ENCODE results near the gene NF2. TPM values are rescaled to one million over a fixed set of nuclear protein-coding genes. Genes with fewer than 3 reads are reported as not detected.

NF2 gene
- total RNA-seq, 1 experiment from 2014 or later: 113 TPM

- Histone ChIP-seq H3K9ac (ENCODE audit: low read length) (no peak overlapping the region), H3K79me2 (ENCODE audit: low read length) (no peaks in the 10 kb centered on the region), H3K4me2 (ENCODE audit: low read length) (no peak overlapping the region), H3K4me3 (ENCODE audit: low read length) (no peak overlapping the region), H3F3A (ENCODE audit: low read length, unreplicated experiment) (no peaks in the 10 kb centered on the region), H4K20me1 (ENCODE audit: low read length) (no peaks in the 10 kb centered on the region), H2AFZ (ENCODE audit: low read length) (no peak overlapping the region), H3K36me3 (ENCODE audit: low read depth, low read length) (no peaks in the 10 kb centered on the region), H3K9me3 (ENCODE audit: low read length) (no peaks in the 10 kb centered on the region), H3K4me1 (ENCODE audit: insufficient read depth, low read length) (no peaks in the 10 kb centered on the region), H3K9me2 (replicated peaks; ENCODE audit: low read length) (no peaks in the 10 kb centered on the region), H3K27ac (ENCODE audit: low read length) (no peak overlapping the region), H3K27me3 (ENCODE audit: low read length) (no peaks in the 10 kb centered on the region)
- ChIA-PET CTCF (no interaction called here), POLR2A (ENCODE audit: unreplicated experiment) (no interaction called here)
- TF ChIP-seq EZH2 (IDR thresholded peaks at IDR 0.05; ENCODE audit: low read length, unreplicated experiment) (no peak), CTCF (conservative IDR thresholded peaks at IDR 0.05; ENCODE audit: low read depth, low read length) (no peak)
- no TSS peak for BruUV-seq (replicated peaks)
- DNase-seq (no peak), ATAC-seq (no peak)
- intact Hi-C loops (cut with micrococcal nuclease): no loop called here
Measured at GRCh38 chr22:29570912-29571549, 32.4 kb upstream of the NF2 start.

- H3K9me3 ChIP-seq (ENCODE audit: low read length): no peaks in the 10 kb centered on the region
- ChIA-PET POLR2A (ENCODE audit: unreplicated experiment) (no interaction called here), CTCF (no interaction called here)
- no peaks in the 10 kb centered on the region for H4K20me1 ChIP-seq (ENCODE audit: low read length)
- H3K79me2 ChIP-seq (ENCODE audit: low read length): peaks cover 5% of the 10 kb centered on the region
- ATAC-seq (no peak), DNase-seq (no peak)
- no TSS peak for BruUV-seq (replicated peaks)
- H3K4me3 ChIP-seq (ENCODE audit: low read length): no peak overlapping the region
- no peaks in the 10 kb centered on the region for H3K27me3 ChIP-seq (ENCODE audit: low read length)
- no peak overlapping the region for H3K9ac ChIP-seq (ENCODE audit: low read length)
- H3K4me2 ChIP-seq (ENCODE audit: low read length): no peak overlapping the region
- intact Hi-C loops (cut with micrococcal nuclease): no loop called here
- H3K9me2 ChIP-seq (replicated peaks; ENCODE audit: low read length): no peaks in the 10 kb centered on the region
- no peaks in the 10 kb centered on the region for H3F3A ChIP-seq (ENCODE audit: low read length, unreplicated experiment)
- H2AFZ ChIP-seq (ENCODE audit: low read length): no peak overlapping the region
- peaks cover 3% of the 10 kb centered on the region for H3K4me1 ChIP-seq (ENCODE audit: insufficient read depth, low read length)
- H3K36me3 ChIP-seq (ENCODE audit: low read depth, low read length): no peaks in the 10 kb centered on the region
- no peak overlapping the region for H3K27ac ChIP-seq (ENCODE audit: low read length)
- TF ChIP-seq CTCF (conservative IDR thresholded peaks at IDR 0.05; ENCODE audit: low read depth, low read length): no peak
- TF ChIP-seq EZH2 (IDR thresholded peaks at IDR 0.05; ENCODE audit: low read length, unreplicated experiment): no peak
- TF ChIP-seq EZH2phosphoT487 (IDR thresholded peaks at IDR 0.05; ENCODE audit: borderline replicate concordance, low read length): no peak
Measured at GRCh38 chr22:29574762-29575450, 28.5 kb upstream of the NF2 start.

- Histone ChIP-seq H3K4me2 (ENCODE audit: low read length) (no peak overlapping the region), H3K27ac (ENCODE audit: low read length) (no peak overlapping the region), H3K9ac (ENCODE audit: low read length) (no peak overlapping the region), H3K4me1 (ENCODE audit: insufficient read depth, low read length) (peaks cover 19% of the 10 kb centered on the region), H4K20me1 (ENCODE audit: low read length) (no peaks in the 10 kb centered on the region), H3K9me2 (replicated peaks; ENCODE audit: low read length) (no peaks in the 10 kb centered on the region), H3F3A (ENCODE audit: low read length, unreplicated experiment) (no peaks in the 10 kb centered on the region), H3K4me3 (ENCODE audit: low read length) (no peak overlapping the region), H2AFZ (ENCODE audit: low read length) (no peak overlapping the region), H3K79me2 (ENCODE audit: low read length) (peaks cover 17% of the 10 kb centered on the region), H3K9me3 (ENCODE audit: low read length) (no peaks in the 10 kb centered on the region), H3K36me3 (ENCODE audit: low read depth, low read length) (no peaks in the 10 kb centered on the region), H3K27me3 (ENCODE audit: low read length) (no peaks in the 10 kb centered on the region)
- no TSS peak for BruUV-seq (replicated peaks)
- TF ChIP-seq EZH2phosphoT487 (IDR thresholded peaks at IDR 0.05; ENCODE audit: borderline replicate concordance, low read length) (no peak), CTCF (conservative IDR thresholded peaks at IDR 0.05; ENCODE audit: low read depth, low read length) (no peak), EZH2 (IDR thresholded peaks at IDR 0.05; ENCODE audit: low read length, unreplicated experiment) (no peak)
- ChIA-PET CTCF (no interaction called here), POLR2A (ENCODE audit: unreplicated experiment) (no interaction called here)
- DNase-seq (no peak), ATAC-seq (no peak)
- intact Hi-C loops (cut with micrococcal nuclease): no loop called here
Measured at GRCh38 chr22:29578462-29579200, 24.8 kb upstream of the NF2 start.
